Measurements from ENCODE around the gene LDLRAD1.

GRCh38 chr1:54041806-54042205 is 23.8 kb upstream of the LDLRAD1 start:
- TF ChIP-seq CTCF (IDR thresholded peaks at IDR 0.05) (no peak), POLR2A (IDR thresholded peaks at IDR 0.05) (no peak)

All from stomach (tissue), 4 donors.